ENCODE measurements around the gene C6orf118.

The C6orf118 gene

GRCh38 chr6:165308926-165309731 is at the start of gene C6orf118:
C6orf118 (minus strand) TSS chr6:165309605; CDS start chr6:165309586, 19 bp downstream.
- H3K9me3 Mint-ChIP-seq, result no peaks in the 10 kb centered on the region
- ATAC-seq (peak; percentile 33), DNase-seq (no peak)
- peaks cover 4% of the 10 kb centered on the region for H3K4me1 Mint-ChIP-seq
- no peak within 1 kb of the TSS for H3K27ac Mint-ChIP-seq
- no peaks in the 10 kb centered on the region for H3K36me3 Mint-ChIP-seq (ENCODE audit: low read depth)
- H3K4me3 Mint-ChIP-seq, result peak within 1 kb of the TSS; percentile 42
- H3K27me3 Mint-ChIP-seq, result peaks cover 5% of the 10 kb centered on the region

GRCh38 chr6:165345700-165346099 is 36.3 kb upstream of the C6orf118 start:
- Mint-ChIP-seq H3K36me3 (ENCODE audit: low read depth) (no peaks in the 10 kb centered on the region), H3K4me1 (no peaks in the 10 kb centered on the region), H3K4me3 (no peak overlapping the region), H3K9me3 (peaks cover 27% of the 10 kb centered on the region), H3K27me3 (no peaks in the 10 kb centered on the region), H3K27ac (no peak overlapping the region)
- DNase-seq, result no peak
- no peak for ATAC-seq

- no peak for ATAC-seq
- H3K9me3 Mint-ChIP-seq, result peaks cover 9% of the 10 kb centered on the region
- no peaks in the 10 kb centered on the region for H3K27me3 Mint-ChIP-seq
- H3K27ac Mint-ChIP-seq, result no peak overlapping the region
- no peaks in the 10 kb centered on the region for H3K4me1 Mint-ChIP-seq
- no peak overlapping the region for H3K4me3 Mint-ChIP-seq
- no peak for DNase-seq
- no peaks in the 10 kb centered on the region for H3K36me3 Mint-ChIP-seq (ENCODE audit: low read depth)
Observed at GRCh38 chr6:165340532-165340931, 31.1 kb upstream of the C6orf118 start.

- Mint-ChIP-seq H3K36me3 (ENCODE audit: low read depth) (no peaks in the 10 kb centered on the region), H3K27ac (no peak overlapping the region), H3K27me3 (no peaks in the 10 kb centered on the region), H3K4me3 (no peak overlapping the region), H3K4me1 (no peaks in the 10 kb centered on the region), H3K9me3 (peaks cover 12% of the 10 kb centered on the region)
- no peak for ATAC-seq
- no peak for DNase-seq
Observed at GRCh38 chr6:165325609-165326008, 16.2 kb upstream of the C6orf118 start.

GRCh38 chr6:165321555-165322145 is 12.2 kb upstream of the C6orf118 start:
- Mint-ChIP-seq H3K27me3 (no peaks in the 10 kb centered on the region), H3K36me3 (ENCODE audit: low read depth) (no peaks in the 10 kb centered on the region), H3K4me1 (no peaks in the 10 kb centered on the region), H3K27ac (no peak overlapping the region), H3K9me3 (peaks cover 24% of the 10 kb centered on the region), H3K4me3 (no peak overlapping the region)
- DNase-seq (no peak), ATAC-seq (no peak)

- Mint-ChIP-seq H3K4me3 (no peak overlapping the region), H3K27me3 (no peaks in the 10 kb centered on the region), H3K27ac (no peak overlapping the region), H3K4me1 (no peaks in the 10 kb centered on the region), H3K9me3 (peaks cover 24% of the 10 kb centered on the region), H3K36me3 (ENCODE audit: low read depth) (no peaks in the 10 kb centered on the region)
- no peak for ATAC-seq
- no peak for DNase-seq
Observed at GRCh38 chr6:165321150-165321549, 11.7 kb upstream of the C6orf118 start.

GRCh38 chr6:165317723-165318122 is 8.3 kb upstream of the C6orf118 start:
- peaks cover 22% of the 10 kb centered on the region for H3K9me3 Mint-ChIP-seq
- no peak overlapping the region for H3K4me3 Mint-ChIP-seq
- DNase-seq (no peak), ATAC-seq (no peak)
- H3K4me1 Mint-ChIP-seq, result no peaks in the 10 kb centered on the region
- H3K27ac Mint-ChIP-seq, result no peak overlapping the region
- H3K36me3 Mint-ChIP-seq (ENCODE audit: low read depth), result no peaks in the 10 kb centered on the region
- H3K27me3 Mint-ChIP-seq, result no peaks in the 10 kb centered on the region

GRCh38 chr6:165306955-165307354 is 2.5 kb downstream of the C6orf118 start:
- no peak for ATAC-seq
- H3K4me3 Mint-ChIP-seq, result no peak overlapping the region
- no peaks in the 10 kb centered on the region for H3K36me3 Mint-ChIP-seq (ENCODE audit: low read depth)
- peaks cover 4% of the 10 kb centered on the region for H3K4me1 Mint-ChIP-seq
- no peaks in the 10 kb centered on the region for H3K9me3 Mint-ChIP-seq
- H3K27me3 Mint-ChIP-seq, result peaks cover 5% of the 10 kb centered on the region
- DNase-seq, result no peak
- no peak overlapping the region for H3K27ac Mint-ChIP-seq

GRCh38 chr6:165301372-165302246 is 7.8 kb downstream of the C6orf118 start:
- no peak overlapping the region for H3K27ac Mint-ChIP-seq
- H3K27me3 Mint-ChIP-seq, result no peaks in the 10 kb centered on the region
- DNase-seq (no peak), ATAC-seq (no peak)
- H3K4me1 Mint-ChIP-seq, result no peaks in the 10 kb centered on the region
- H3K4me3 Mint-ChIP-seq, result no peak overlapping the region
- H3K36me3 Mint-ChIP-seq (ENCODE audit: low read depth), result no peaks in the 10 kb centered on the region
- no peaks in the 10 kb centered on the region for H3K9me3 Mint-ChIP-seq

GRCh38 chr6:165300422-165300936 is 8.9 kb downstream of the C6orf118 start:
- Mint-ChIP-seq H3K4me3 (no peak overlapping the region), H3K27me3 (no peaks in the 10 kb centered on the region), H3K4me1 (no peaks in the 10 kb centered on the region), H3K36me3 (ENCODE audit: low read depth) (no peaks in the 10 kb centered on the region), H3K9me3 (peaks cover 3% of the 10 kb centered on the region), H3K27ac (no peak overlapping the region)
- ATAC-seq, result no peak
- DNase-seq, result no peak

- H3K36me3 Mint-ChIP-seq (ENCODE audit: low read depth), result no peaks in the 10 kb centered on the region
- H3K9me3 Mint-ChIP-seq, result peaks cover 3% of the 10 kb centered on the region
- DNase-seq (no peak), ATAC-seq (no peak)
- H3K27ac Mint-ChIP-seq, result no peak overlapping the region
- no peaks in the 10 kb centered on the region for H3K27me3 Mint-ChIP-seq
- H3K4me3 Mint-ChIP-seq, result no peak overlapping the region
- no peaks in the 10 kb centered on the region for H3K4me1 Mint-ChIP-seq
Observed at GRCh38 chr6:165298875-165299274, 10.5 kb downstream of the C6orf118 start.

GRCh38 chr6:165298402-165298801 is 11.0 kb downstream of the C6orf118 start:
- Mint-ChIP-seq H3K27ac (no peak overlapping the region), H3K4me3 (no peak overlapping the region), H3K4me1 (no peaks in the 10 kb centered on the region), H3K9me3 (peaks cover 3% of the 10 kb centered on the region), H3K27me3 (no peaks in the 10 kb centered on the region), H3K36me3 (ENCODE audit: low read depth) (no peaks in the 10 kb centered on the region)
- ATAC-seq (no peak), DNase-seq (no peak)

GRCh38 chr6:165292657-165293056 is 16.7 kb downstream of the C6orf118 start:
- DNase-seq (no peak), ATAC-seq (no peak)
- peaks cover 8% of the 10 kb centered on the region for H3K9me3 Mint-ChIP-seq
- no peak overlapping the region for H3K4me3 Mint-ChIP-seq
- no peaks in the 10 kb centered on the region for H3K27me3 Mint-ChIP-seq
- no peaks in the 10 kb centered on the region for H3K36me3 Mint-ChIP-seq (ENCODE audit: low read depth)
- no peaks in the 10 kb centered on the region for H3K4me1 Mint-ChIP-seq
- no peak overlapping the region for H3K27ac Mint-ChIP-seq

- Mint-ChIP-seq H3K4me3 (no peak overlapping the region), H3K9me3 (peaks cover 17% of the 10 kb centered on the region), H3K36me3 (ENCODE audit: low read depth) (no peaks in the 10 kb centered on the region), H3K4me1 (no peaks in the 10 kb centered on the region), H3K27ac (no peak overlapping the region), H3K27me3 (no peaks in the 10 kb centered on the region)
- ATAC-seq (no peak), DNase-seq (no peak)
Observed at GRCh38 chr6:165274611-165275010, 34.8 kb downstream of the C6orf118 start.

All from activated naive CD8-positive, alpha-beta T cell treated with anti-CD3 and anti-CD28 coated beads, Interleukin-2, amount 50 U/mL, for 24 hours (primary cell).